Measurements from ENCODE around the gene KDM4B.

The KDM4B gene

GRCh38 chr19:4984438-4984990 lies 15.6 kb downstream of the KDM4B start:
- no peak for DNase-seq (ENCODE audit: low read depth)

- no peak for DNase-seq (ENCODE audit: low read depth)
Measured at GRCh38 chr19:4985551-4985991, 16.7 kb downstream of the KDM4B start.

GRCh38 chr19:4986056-4986455 lies 17.1 kb downstream of the KDM4B start:
- DNase-seq (ENCODE audit: low read depth), result no peak

GRCh38 chr19:4986471-4986891 lies 17.6 kb downstream of the KDM4B start:
- DNase-seq (ENCODE audit: low read depth), result no peak

GRCh38 chr19:4987256-4987655 lies 18.3 kb downstream of the KDM4B start:
- DNase-seq (ENCODE audit: low read depth), result no peak

GRCh38 chr19:4987692-4988370 lies 18.9 kb downstream of the KDM4B start:
- no peak for DNase-seq (ENCODE audit: low read depth)

- DNase-seq (ENCODE audit: low read depth), result no peak
Measured at GRCh38 chr19:4988770-4989251, 19.9 kb downstream of the KDM4B start.

GRCh38 chr19:4990306-4990705 lies 21.4 kb downstream of the KDM4B start:
- no peak for DNase-seq (ENCODE audit: low read depth)

- DNase-seq (ENCODE audit: low read depth), result no peak
Measured at GRCh38 chr19:4991538-4991937, 22.6 kb downstream of the KDM4B start.

GRCh38 chr19:4991996-4992698 lies 23.2 kb downstream of the KDM4B start:
- no peak for DNase-seq (ENCODE audit: low read depth)

- DNase-seq (ENCODE audit: low read depth), result no peak
Measured at GRCh38 chr19:4993683-4994082, 24.8 kb downstream of the KDM4B start.

- DNase-seq (ENCODE audit: low read depth), result no peak
Measured at GRCh38 chr19:4996701-4997100, 27.8 kb downstream of the KDM4B start.

GRCh38 chr19:4997297-4997696 lies 28.4 kb downstream of the KDM4B start:
- DNase-seq (ENCODE audit: low read depth), result no peak

- no peak for DNase-seq (ENCODE audit: low read depth)
Measured at GRCh38 chr19:5000120-5000611, 31.3 kb downstream of the KDM4B start.

GRCh38 chr19:5001615-5002014 lies 32.7 kb downstream of the KDM4B start:
- no peak for DNase-seq (ENCODE audit: low read depth)

GRCh38 chr19:5002143-5002542 lies 33.2 kb downstream of the KDM4B start:
- no peak for DNase-seq (ENCODE audit: low read depth)

GRCh38 chr19:5003781-5004180 lies 34.9 kb downstream of the KDM4B start:
- DNase-seq (ENCODE audit: low read depth), result no peak

- no peak for DNase-seq (ENCODE audit: low read depth)
Measured at GRCh38 chr19:5005096-5005495, 36.2 kb downstream of the KDM4B start.

GRCh38 chr19:5006201-5006600 lies 37.3 kb downstream of the KDM4B start:
- no peak for DNase-seq (ENCODE audit: low read depth)

- no peak for DNase-seq (ENCODE audit: low read depth)
Measured at GRCh38 chr19:5006821-5007220, 37.9 kb downstream of the KDM4B start.

GRCh38 chr19:5011476-5012238 lies 42.7 kb downstream of the KDM4B start:
- DNase-seq (ENCODE audit: low read depth), result no peak

All from T follicular helper cell (primary cell).